ENCODE data around the gene GTF3C4.

DNA sequence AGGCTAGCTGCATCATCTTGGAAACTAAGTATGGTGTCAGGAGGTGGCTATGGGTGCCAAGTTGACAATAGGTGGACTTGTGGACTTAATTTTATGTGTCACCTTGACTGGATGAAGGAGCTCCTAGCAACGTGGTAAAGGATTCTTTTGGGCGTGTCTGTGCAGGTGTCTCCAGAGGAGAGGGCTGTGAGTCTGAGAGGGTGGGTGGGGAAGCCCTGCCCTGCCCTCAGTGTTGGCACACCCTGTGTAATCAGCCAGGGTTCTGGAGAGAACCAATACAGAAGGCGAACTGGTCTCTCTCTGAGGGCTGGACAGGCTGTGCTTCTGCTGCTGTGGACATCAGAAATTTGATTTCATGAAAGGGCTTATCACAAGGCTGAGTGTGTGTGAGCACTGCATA, 61.0 kb downstream of the GTF3C4 start:
- no peak for TF ChIP-seq POLR2AphosphoS5 (IDR thresholded peaks at IDR 0.05)
- TF ChIP-seq, protein P1, sequence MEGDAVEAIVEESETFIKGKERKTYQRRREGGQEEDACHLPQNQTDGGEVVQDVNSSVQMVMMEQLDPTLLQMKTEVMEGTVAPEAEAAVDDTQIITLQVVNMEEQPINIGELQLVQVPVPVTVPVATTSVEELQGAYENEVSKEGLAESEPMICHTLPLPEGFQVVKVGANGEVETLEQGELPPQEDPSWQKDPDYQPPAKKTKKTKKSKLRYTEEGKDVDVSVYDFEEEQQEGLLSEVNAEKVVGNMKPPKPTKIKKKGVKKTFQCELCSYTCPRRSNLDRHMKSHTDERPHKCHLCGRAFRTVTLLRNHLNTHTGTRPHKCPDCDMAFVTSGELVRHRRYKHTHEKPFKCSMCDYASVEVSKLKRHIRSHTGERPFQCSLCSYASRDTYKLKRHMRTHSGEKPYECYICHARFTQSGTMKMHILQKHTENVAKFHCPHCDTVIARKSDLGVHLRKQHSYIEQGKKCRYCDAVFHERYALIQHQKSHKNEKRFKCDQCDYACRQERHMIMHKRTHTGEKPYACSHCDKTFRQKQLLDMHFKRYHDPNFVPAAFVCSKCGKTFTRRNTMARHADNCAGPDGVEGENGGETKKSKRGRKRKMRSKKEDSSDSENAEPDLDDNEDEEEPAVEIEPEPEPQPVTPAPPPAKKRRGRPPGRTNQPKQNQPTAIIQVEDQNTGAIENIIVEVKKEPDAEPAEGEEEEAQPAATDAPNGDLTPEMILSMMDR (IDR thresholded peaks at IDR 0.05): no peak
